AG20443 (cell line): ENCODE measurements around the gene CHD5.

ENCODE experiments used
- DNase-seq: peaks from one replicate; pipeline ENCODE4 v3.0.0; 2012; ENCODE audit warnings: low spot score, mixed read lengths

The CHD5 gene

DNA sequence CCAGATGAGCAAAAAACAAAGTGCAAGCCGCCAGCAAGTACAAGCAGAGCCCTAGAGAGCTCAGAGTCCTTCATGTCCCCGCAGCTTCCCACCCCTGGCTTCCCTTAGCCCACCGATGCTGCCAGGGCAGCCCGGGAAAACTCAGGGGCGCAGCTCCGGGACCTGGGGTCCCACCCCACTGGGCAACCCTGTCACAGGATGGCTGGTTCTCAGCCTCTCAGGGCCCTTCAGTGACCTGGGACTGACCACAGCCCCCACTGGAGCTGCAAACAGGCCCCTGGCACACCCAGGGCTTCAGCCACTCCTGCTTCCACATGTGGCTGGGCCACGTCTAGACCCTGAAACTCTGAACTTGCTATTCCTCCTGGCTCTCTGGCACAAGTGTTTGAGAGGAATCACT, 49.5 kb downstream of the CHD5 start:
- DNase-seq: no peak

DNA sequence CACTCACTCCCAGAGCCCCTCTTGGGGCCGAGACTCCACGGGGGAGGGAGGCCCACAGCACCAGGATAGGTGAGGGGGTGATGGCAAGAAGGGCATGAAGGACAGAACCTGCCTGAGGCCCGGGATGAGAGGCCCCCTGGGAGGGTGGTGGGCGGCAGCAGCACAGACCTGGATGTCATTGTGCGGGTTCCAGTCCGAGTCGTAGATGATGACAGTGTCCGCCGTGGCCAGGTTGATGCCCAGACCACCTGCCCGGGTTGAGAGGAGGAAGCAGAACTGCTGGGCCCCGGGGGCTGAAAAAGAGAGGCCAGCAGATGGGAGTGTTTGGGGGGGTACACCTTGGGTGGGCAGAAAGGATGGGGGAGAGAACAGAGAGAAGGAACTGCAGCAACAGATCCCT, 50.1 kb downstream of the CHD5 start:
- no peak for DNase-seq

DNA sequence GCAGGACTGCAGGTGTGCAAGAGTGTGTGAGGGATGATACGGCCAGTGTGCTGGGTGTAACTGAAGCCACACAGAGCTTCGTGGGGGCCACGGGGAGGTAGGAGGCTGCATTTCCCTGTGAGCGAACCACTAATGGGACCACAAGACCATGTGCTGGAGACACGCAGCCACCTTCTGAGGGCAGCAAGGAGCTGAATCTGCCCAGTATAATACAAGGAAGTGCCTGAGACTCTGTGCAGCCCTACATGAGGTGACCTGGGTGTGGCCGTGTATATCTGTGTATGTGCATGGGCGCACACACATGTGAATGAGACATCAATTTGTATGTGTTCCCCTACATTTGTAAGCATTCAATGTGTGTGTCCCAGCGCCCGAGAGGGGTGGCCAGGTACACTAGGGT, 50.8 kb downstream of the CHD5 start:
- no peak for DNase-seq

DNA sequence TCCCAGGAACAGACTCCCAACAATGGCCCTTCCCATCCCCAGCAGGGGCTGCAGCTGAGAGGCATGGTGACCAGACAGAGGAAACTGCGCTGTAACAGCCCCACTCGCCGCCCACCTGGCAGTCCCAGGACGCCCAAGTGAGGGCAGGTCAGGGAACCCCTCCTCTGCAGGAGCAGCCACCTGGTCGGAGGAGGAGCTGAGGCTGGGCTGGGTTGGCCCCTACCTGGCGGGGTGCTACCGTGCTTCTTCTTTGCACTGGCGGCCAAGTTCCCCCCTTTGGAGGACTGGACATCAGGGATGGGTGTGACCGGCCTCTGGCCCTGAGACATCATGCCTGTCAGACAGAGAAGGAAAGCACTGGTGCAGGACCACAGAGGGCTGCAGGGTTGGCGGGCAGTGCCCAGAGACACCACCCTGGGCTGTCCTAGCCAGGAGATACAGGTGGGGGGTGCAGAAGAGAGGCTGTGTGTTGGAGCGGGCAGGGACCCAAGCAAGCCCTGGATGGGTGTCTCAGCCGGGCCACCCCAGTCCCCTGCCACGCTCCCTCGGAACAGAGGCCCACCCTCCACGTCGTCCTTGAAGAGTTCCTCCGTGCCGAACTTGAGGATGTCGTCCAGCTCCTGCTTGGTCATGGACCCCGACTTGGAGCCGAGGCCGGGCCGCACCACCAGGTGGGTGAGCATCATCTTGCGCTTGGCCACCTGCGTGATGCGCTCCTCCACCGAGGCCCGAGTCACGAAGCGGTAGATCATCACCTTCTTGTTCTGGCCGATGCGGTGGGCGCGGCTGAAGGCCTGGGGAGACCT, 51.6 kb downstream of the CHD5 start:
- no peak for DNase-seq

DNA sequence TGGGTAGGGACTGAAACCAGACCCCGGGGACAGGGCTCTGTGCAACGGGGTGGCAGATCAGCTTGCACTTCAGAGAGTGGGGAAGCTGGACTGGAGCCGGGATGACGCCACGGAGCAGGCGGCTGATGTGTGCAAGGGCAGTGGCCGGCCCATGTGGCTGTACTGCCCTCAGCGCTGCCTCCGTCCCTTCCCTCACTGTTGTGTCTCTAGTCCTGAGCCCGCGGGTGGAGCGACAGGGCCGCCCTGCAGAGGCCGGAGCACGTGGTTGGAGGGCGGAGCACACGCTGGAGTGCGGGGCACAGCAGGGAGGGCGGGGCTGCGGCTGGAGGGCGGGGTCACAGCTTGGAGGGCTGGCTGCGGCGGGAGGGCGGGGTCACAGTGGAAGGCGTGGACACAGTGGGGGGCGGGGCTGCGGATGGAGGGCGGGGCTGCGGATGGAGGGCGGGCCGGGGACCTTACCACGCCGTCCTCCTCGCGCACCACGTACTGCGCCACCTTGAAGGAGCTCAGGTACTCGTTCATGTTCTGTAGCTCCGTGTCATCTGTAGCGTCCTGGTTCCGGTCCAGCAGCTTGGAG, 52.4 kb downstream of the CHD5 start:
- DNase-seq: peak; percentile 94

DNA sequence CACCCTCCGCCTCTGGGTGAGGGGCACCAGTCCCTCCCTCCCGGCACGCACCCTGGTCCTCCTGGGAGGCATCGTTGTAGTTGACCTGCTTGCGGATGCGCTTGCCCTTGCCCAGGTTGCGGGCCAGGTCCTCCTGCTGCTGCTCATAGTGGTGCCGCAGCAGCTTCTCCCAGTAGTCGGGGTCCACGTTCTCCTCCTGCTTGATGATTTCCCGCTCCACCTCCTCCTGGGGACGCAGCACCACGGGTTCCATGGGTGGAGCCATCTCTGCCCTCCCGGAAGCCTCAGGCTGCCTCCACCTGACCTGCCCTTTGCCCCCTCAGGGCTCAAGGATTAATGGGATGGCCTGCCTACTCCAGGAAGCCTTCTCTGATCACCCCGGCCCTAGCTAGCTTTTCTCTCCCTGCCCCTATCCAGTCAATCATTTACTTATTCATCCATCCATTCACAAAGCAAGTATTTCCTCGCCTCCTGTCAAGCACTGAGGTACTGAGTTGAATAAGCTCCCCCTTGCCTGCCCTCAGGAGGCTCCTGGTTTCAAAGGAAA, 53.5 kb downstream of the CHD5 start:
- DNase-seq: no peak

DNA sequence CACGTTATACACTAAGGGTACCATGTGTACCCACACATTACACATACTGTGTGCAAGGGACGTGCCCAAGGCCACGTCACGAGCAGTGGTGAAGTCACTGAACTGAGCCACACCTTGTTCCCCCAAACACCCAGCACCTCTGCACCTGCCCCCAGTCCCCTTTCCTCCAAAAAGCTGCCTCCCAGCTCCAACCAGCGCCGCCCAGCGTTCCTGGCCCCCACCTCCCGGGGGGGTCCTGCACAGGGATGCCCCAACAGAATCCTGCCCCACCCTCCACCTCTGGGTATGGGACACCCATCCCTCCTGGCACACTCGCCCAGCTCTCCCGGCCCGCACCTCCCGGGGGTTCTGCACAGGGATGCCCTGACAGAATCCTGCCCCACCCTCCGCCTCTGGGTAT, 54.1 kb downstream of the CHD5 start:
- DNase-seq: no peak

DNA sequence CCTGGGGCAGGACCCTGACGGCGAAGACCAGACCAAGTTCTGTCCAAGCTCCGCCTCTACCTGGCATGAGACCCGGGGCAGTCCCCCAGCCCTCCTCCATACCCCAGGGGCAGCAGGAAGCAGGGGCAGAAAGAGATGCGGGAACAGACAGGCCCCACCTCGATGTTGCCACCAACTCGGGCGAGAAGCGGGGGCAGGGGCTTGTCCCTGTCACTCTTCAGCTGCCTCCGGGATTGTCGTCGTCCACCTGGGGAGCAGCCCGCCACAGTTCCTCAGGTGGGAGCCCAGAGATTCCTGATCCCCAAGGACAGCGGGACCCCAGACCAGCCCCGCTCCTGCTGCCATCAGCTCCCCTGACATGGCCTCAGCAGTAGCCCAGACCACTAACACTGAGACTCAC, 54.8 kb downstream of the CHD5 start:
- no peak for DNase-seq

DNA sequence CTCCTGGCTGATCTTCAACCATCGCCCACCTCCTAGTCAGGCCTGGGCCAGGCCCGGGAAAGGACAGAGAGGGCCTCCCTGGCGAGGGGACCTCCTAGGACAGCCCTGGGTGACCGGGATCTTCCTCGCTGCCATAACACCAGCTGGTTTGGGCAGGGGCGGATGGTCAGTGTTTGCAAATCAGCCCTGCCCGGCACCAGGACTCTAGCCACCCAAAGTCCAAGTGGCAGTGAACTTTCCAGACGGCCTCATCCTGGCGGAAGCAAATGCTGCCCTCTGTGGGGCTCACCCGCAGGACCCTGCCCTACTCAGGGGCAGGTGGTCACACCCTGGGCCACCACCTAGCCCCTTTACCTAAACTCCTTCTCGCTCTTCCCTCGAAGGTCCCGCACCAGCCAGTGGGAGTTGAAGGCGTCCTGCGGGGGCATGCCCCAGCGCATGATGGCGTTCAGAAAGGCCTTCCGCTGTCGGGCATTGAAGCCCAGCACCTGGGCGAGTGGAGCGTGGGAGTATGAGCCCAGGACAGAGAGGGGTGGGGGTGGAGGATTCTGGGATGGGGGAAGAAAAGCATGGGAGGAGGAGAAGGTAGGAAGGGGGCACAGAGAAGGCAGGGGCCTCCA, 55.3 kb downstream of the CHD5 start:
- DNase-seq: no peak

DNA sequence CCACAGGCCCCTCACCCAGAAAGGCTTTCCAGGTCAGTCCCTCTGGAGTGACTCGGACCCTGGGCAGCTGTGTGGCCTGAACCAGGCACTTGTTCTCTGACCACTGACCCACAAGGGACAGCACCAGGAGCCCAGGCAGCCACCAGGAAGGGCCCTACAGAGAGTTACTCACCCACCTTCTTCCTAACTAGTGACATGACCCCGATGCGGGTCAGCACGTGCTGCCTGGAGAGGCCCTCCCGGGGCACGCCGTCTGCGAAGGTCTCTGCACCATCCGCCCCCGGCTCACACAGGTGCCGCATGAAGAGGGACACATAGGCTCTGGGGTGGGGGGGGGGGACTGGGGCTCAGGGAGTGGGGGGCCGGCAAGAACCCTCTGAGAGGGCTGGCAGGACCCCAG, 55.8 kb downstream of the CHD5 start:
- DNase-seq: no peak

DNA sequence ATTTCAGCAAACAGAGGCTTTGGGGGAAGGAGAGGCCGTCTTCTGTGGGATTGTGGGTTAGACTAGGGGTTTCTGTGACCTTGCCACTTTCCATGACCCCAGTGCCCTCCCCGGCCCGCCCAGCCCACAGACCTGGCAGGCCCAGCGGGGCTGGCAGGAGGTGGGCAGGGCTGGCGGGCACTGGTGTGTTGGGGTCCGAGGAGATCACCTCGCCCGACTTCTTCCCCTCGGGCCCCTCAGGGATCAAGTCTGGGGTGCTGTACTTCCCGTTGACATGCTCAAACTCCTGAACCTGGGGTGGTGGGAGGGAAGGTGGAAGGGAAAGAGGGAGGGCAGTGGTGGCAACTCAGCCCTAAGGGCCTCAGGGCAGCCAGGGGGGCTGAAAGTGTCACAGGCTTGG, 56.3 kb downstream of the CHD5 start:
- no peak for DNase-seq

DNA sequence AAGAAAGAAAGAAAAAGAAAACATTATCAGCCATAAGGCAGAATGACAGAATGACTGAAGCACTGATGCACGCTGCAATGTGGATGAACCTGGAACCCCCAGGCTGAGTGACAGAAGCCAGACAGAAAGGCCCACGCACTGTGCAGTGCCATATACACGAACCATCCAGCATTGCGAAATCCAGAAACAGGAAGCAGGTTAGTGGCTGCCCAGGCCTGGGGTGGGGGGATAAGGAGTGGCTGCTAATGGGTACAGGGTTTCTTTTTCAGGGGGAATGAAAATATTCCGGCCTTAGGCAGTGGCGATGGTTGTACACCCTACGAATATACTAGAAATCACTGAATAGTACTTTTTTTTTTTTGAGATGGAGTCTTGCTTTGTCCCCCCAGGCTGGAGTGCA, 57.0 kb downstream of the CHD5 start:
- no peak for DNase-seq

DNA sequence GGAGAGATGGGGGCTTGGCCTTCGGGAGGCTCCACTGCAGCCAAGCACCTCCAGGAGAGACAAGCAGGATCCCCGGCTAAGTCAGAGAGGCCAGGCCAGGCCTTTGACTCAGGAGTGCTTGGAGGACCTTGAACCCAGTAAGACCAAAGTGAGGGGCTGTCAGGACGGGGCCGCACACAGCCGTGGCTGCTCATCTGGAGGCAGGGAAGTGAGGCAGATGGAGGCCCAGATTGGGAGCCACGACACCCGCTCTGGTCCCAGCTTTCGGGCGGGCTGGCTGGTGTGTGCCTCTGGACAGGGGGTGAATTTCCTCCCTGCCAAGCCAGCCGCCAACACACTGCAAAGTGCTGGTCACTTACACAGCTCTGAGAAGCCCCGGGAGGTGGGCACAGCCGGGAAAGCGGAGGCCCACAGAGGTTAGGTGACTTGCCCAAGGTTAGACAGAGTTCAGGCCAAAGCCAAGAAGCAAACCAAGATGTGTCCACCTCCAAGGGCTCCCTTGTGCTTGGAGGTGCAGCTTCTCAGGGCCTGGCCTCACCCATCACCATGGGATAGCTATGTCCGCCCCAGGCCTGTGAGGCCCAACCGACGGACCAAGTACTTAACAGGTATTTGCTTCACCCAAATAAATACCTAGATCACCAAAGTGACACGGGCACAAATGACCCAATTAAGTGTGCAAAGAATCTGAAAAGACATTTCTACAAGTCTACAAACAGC, 58.3 kb downstream of the CHD5 start:
- DNase-seq: no peak

DNA sequence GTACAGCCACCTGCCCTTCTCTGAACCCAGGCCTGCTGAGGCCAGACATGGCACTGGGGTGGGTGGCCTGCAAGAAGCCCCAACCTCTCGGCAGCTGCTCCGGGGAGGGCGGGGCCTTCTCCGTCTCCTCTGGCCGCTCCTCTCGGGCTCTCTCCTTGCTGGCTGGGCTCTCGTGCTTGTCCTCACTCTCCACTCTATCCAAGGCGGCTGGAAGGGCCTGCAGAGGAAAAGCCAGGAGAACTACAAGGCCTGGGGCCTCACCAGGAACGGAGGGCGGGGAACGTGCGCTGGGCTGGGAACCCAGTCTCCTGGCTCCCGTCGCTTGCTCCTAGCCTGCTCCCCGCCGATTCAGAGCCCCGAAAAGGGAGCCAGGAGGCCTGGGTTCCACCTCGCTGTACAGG, 59.1 kb downstream of the CHD5 start:
- no peak for DNase-seq

DNA sequence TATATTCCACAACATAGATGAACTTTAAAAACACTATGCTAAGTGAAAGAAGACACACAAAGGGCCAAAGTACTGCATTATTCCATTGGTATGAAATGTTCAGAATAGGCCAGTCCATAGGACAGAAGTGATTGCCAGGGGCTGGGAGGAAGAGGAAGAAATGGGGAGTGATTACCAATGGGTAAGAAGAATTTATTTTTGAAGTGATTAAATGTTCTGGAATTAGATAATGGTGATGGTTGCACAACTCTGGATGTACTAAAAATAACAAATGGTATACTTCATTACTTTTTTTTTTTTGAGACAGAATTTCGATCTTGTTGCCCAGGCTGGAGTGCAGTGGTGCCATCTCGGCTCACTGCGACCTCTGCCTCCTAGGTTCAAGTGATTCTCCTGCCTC, 61.7 kb downstream of the CHD5 start:
- no peak for DNase-seq

DNA sequence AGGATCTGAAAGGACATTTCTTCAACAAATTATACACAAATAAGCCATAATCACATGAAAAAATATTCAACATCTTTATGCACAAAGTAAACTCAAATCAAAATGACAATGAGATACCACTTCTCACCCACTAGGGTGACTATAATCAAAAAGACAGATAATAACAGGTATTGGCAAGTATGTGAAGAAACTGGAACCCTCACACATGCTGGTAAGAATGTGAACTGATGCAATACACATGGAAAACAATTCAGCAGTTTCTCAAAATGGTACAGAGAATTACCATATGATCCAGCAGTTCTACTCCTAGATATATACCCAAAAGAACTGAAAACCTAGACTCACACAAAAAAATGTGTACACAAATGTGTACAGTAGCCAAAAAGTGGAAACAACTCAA, 62.5 kb downstream of the CHD5 start:
- DNase-seq: no peak

DNA sequence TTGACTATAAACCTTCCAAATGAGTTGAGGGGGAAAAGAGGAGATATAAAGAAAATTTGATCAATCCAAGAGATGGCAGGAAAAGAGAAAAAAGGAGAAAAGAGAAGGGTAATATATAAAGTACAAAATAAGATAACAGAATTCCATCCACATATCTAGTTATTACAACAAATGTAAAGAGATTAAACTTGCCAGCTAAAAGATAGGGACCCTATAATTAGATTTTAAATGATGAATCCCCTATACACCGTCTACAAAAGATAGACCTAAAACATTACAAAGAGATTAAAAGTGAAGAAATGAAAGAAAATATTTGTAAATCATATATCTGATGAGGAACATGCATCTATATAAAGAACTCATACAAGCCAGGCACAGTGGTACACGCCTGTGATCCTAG, 63.1 kb downstream of the CHD5 start:
- DNase-seq: no peak

DNA sequence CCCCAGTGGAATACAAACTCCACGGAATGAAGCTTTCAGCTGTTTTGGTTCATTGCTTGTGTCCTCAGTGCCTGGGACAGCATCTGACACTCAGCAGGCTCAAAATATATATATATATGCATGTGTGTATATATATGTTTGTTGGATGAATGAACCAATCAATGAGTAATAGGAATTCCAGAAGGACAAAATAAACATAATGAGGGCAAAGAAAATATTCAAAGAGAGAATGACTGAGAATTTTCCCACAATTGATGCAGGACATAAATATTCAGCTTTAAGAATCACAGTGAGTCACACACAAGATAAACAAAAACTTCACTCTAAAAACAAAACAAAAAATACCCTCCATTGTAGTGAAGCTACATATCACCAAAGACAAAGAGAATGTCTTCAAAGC, 64.0 kb downstream of the CHD5 start:
- no peak for DNase-seq

DNA sequence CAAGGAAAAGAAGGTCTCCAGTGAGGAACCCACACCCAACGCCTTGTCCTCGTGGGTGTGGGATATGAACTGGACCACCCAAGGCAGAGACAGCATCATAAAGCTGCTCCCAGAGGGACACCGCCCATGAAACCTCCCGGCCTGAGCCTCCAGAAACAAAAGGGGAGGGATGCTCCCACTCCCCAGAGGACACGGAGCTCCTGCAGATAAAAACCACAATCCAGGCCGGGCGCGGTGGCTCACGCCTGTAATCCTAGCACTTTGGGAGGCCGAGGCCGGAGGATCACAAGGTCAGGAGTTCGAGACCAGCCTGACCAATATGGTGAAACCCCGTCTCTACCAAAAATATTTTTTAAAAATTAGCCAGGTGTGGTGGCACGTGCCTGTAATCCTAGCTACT, 66.4 kb downstream of the CHD5 start:
- no peak for DNase-seq

DNA sequence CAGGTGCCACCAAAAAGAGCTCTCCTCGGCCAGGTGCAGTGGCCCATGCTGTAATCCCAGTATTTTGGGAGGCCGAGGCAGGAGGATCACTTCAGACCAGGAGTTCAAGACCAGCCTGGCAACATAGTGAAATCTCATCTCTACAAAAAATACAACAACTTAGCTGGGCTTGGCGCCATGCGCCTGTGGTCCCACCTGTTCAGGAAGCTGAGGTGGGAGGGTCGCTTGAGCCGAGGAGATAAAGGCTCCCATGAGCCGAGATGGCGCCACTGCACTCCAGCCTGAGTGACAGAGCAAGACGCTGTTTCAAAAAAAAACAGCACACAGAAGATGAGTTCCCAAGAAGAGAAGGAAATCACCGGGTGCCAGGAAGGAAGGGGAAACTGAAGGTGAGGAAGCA, 67.0 kb downstream of the CHD5 start:
- no peak for DNase-seq

DNA sequence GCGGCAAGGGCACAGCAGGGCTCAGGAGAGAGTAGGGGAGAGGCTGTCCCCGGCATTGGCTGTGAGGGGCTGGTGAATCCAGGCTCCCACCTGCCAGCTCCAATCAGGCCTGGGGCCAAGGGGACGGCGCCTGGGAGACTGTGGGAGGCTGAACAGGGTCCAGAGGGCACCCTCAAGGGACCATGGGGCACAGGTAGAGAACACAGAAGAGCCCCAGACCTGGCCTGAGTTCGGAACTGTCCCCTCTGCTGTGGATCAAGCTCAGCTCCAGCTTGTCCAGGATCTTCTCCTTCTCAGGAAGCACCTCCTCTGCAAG, 67.5 kb downstream of the CHD5 start:
- no peak for DNase-seq

DNA sequence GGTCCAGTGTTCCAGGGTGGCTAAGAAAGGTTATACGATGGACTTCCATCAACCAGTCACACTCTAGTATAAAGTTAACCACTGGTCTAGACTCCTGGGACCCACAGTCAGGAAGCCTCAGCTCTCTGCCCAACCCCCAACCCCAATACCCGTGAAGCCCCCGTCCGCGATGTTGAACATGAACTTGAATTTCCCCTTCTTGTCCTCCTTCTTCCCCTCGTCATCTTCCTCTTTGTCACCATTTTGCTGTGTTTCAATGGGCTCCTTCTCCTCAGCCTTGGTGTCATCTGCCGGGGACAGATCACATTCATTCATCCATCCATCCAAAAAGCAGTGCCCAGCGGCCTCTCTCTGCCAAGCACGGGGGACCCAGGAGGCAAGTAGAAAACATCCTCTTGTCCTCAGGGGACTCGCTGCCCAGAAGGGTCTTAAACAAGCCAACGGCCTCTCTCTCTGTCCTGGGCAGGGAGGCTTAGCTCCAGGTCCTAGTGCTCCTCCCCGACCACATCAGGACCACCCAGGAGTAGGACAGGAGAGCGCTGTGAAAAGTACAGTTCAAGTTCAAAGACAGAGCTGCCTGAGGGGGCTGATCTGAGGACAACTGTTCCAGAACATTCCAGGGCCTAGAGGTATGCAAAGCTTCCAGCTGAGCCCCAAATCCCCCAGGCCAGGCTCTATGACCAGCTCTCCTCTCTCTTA, 68.0 kb downstream of the CHD5 start:
- no peak for DNase-seq
